Stimulated activated naive B cell treated with anti-CD40 and anti-IgM and Interleukin-4, amounts not matched to agents 10 μg/mL and 1 μg/mL and 100 μg/mL, for 72 hours (primary cell): ENCODE results near the gene IGLL1.

ENCODE experiments used
- ATAC-seq, 2 donors: fragments of 150-1000 bp; cut with Tn5 transposase; replicated peaks; 2 replicates each; pipeline ENCODE4 v1.10.0; 2021; ENCODE audit warnings: moderate library complexity in 1 of 2
- DNase-seq: peaks from one replicate; pipeline ENCODE4 v3.0.0; 2021
- H3K27ac Mint-ChIP-seq: one replicate; pipeline ENCODE4 v1.8.0; 2022; ENCODE audit warnings: mild to moderate bottlenecking, mixed read lengths
- H3K27me3 Mint-ChIP-seq, 2 donors: one replicate each; pipeline ENCODE4 v1.8.0; 2022; ENCODE audit warnings: mixed read lengths in 2 of 2
- H3K36me3 Mint-ChIP-seq, 2 donors: one replicate each; pipeline ENCODE4 v1.8.0; 2022; ENCODE audit warnings: mixed read lengths in 2 of 2, mild to moderate bottlenecking in 1 of 2
- H3K4me1 Mint-ChIP-seq, 2 donors: one replicate each; pipeline ENCODE4 v1.8.0; 2022; ENCODE audit warnings: mixed read lengths in 2 of 2, mild to moderate bottlenecking in 1 of 2
- H3K4me3 Mint-ChIP-seq, 2 donors: one replicate each; pipeline ENCODE4 v1.8.0; 2022; ENCODE audit warnings: mild to moderate bottlenecking in 2 of 2, mixed read lengths in 2 of 2, moderate library complexity in 1 of 2
- H3K9me3 Mint-ChIP-seq, 2 donors: one replicate each; pipeline ENCODE4 v1.8.0; 2022; ENCODE audit warnings: mixed read lengths in 2 of 2, mild to moderate bottlenecking in 1 of 2

Gene IGLL1

DNA sequence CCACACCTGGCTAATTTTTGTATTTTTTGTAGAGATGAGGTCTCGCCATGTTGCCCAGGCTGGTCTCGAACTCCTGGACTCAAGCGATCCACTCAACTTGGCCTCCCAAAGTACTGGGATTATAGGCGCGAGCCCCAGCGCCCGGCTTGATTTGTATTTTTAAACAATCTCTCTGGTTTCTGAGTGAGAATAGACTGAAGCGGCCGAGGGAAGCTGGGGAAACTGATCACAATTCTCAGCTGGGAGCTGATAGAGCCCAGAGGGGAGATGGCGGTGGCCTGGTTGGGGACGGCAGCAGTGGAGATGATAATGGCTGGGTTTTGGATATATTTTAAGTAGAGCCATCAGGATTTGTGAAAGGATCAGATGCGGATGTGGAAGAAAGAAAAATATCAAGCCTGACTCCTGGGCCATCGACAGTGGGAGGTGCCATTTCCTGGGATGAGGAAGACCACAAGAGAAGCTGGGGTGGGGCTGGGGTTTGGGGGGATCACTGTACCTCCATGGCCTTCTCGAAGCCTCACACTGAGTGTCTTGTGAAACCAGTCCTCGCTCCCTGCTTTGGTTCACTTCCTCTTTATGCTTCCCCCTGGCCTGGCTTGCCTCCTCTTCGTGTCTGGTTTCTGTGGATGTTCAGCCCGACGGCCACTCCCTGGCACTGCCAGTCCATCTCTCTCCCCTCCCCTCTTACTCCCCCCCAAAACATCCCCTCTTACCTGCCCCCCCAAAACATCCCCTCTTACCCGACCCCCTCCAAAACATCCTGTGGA lies 51.9 kb downstream of the IGLL1 start:
- no peak for DNase-seq
- Mint-ChIP-seq H3K27ac (no peak overlapping the region), H3K4me1 (peaks cover 10 to 20% of the 10 kb centered on the region in 2 donors), H3K36me3 (no peaks in the 10 kb centered on the region), H3K27me3 (peaks cover 21 to 27% of the 10 kb centered on the region in 2 donors), H3K9me3 (no peaks in the 10 kb centered on the region), H3K4me3 (no peak overlapping the region)
- peak; percentile 91 to 95 for ATAC-seq

DNA sequence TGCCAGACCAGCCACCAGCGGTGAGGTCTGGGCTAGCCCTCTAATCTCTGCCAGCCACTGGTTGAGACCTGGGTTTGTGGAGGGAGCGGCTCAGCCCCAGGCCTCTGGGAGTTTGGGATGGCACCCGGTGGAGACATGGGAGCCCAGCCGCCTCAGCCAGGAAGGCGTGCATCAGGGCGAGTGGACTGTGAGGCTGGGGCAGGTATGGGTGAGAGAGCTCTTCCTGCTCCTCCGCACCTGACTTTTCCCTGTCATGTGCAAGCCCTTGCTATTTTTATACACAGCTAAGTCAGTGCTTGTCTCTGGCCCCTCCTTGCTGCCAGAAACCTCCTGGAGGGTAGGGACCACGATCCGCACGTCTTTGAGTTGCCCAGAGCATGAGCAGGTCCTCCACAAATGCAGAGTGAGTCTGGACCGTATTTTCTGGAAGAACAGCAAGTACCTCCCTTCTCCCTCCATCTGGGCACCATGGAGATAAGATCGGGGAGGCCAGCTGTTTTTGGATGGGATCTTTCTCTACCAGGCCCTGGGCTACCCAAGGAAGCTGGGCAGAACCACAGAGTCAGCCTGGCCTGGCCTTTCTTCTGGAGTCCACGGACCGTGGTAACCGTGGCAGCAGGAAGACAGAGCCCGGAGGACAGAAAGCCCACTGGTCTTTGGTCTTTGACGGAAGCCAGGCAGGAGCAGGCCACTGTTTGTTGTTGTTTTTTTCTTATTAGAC lies 53.3 kb downstream of the IGLL1 start:
- no peak overlapping the region for H3K27ac Mint-ChIP-seq
- peaks cover 10 to 20% of the 10 kb centered on the region in 2 donors for H3K4me1 Mint-ChIP-seq
- H3K36me3 Mint-ChIP-seq, result no peaks in the 10 kb centered on the region
- DNase-seq (no peak), ATAC-seq (no peak)
- H3K4me3 Mint-ChIP-seq, result no peak overlapping the region
- H3K27me3 Mint-ChIP-seq, result peaks cover 21 to 24% of the 10 kb centered on the region in 2 donors
- no peaks in the 10 kb centered on the region for H3K9me3 Mint-ChIP-seq

GRCh38 chr22:23525510-23525909 lies 54.6 kb downstream of the IGLL1 start:
- Mint-ChIP-seq H3K36me3 (no peaks in the 10 kb centered on the region), H3K4me3 (no peak overlapping the region), H3K27ac (no peak overlapping the region), H3K9me3 (no peaks in the 10 kb centered on the region), H3K4me1 (peaks cover 10 to 26% of the 10 kb centered on the region in 2 donors), H3K27me3 (peaks cover 22 to 28% of the 10 kb centered on the region in 2 donors)
- no peak for DNase-seq
- no peak for ATAC-seq

DNA sequence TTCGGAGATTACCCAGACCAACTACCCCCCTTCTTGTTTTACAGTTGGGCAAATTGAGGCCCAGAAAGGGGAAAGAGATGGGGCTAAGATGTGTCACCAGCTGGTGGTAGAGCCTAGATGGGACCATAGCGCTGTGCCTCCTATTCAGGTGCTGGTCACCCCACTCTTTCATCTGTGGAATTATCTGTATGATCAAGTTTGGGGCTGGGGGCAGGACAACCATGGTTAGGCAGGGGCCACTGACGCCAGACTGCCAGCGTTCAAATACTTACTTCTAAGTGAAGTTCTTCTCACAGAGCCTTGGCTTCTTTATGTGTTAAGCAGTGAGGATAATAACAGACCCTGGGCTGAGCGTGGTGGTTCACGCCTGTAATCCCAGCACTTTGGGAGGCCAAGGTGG lies 55.9 kb downstream of the IGLL1 start:
- no peak overlapping the region for H3K4me3 Mint-ChIP-seq
- no peak overlapping the region for H3K27ac Mint-ChIP-seq
- peaks cover 22 to 26% of the 10 kb centered on the region in 2 donors for H3K27me3 Mint-ChIP-seq
- ATAC-seq (no peak), DNase-seq (no peak)
- no peaks in the 10 kb centered on the region for H3K9me3 Mint-ChIP-seq
- H3K36me3 Mint-ChIP-seq, result no peaks in the 10 kb centered on the region
- H3K4me1 Mint-ChIP-seq, result peaks cover 10 to 24% of the 10 kb centered on the region in 2 donors

GRCh38 chr22:23523713-23524112 lies 56.4 kb downstream of the IGLL1 start:
- no peak overlapping the region for H3K27ac Mint-ChIP-seq

More at GRCh38 chr22:23523713-23524112, 56.4 kb downstream of the IGLL1 start:
- Mint-ChIP-seq H3K4me1 (peaks cover 8 to 19% of the 10 kb centered on the region in 2 donors), H3K36me3 (no peaks in the 10 kb centered on the region), H3K27me3 (peaks cover 20 to 27% of the 10 kb centered on the region in 2 donors), H3K9me3 (no peaks in the 10 kb centered on the region), H3K4me3 (no peak overlapping the region)
- no peak for DNase-seq
- ATAC-seq, result no peak
